Activated naive CD8-positive, alpha-beta T cell (primary cell): ENCODE results near the gene MANSC4.
"Not testable (repeated sequence)": the region's sequence is repeated elsewhere in the genome, so short reads cannot be mapped to it uniquely, and the experiment has no call there.

Source experiments
- H3K27ac Mint-ChIP-seq: one replicate; pipeline ENCODE4 v1.8.0; 2021; ENCODE audit warnings: mixed read lengths
- H3K27me3 Mint-ChIP-seq: one replicate; pipeline ENCODE4 v1.8.0; 2021; ENCODE audit warnings: mixed read lengths
- H3K36me3 Mint-ChIP-seq: one replicate; pipeline ENCODE4 v1.8.0; 2021; ENCODE audit warnings: mixed read lengths
- H3K4me1 Mint-ChIP-seq: one replicate; pipeline ENCODE4 v1.8.0; 2021; ENCODE audit warnings: low read depth, mixed read lengths
- H3K4me3 Mint-ChIP-seq: one replicate; pipeline ENCODE4 v1.8.0; 2021; ENCODE audit warnings: mild to moderate bottlenecking, mixed read lengths
- H3K9me3 Mint-ChIP-seq: one replicate; pipeline ENCODE4 v1.8.0; 2021; ENCODE audit warnings: low read depth, mixed read lengths

MANSC4 gene

GRCh38 chr12:27747111-27747820 lies 32.8 kb downstream of the MANSC4 start:
- Mint-ChIP-seq H3K4me3 (no peak overlapping the region), H3K9me3 (no peaks in the 10 kb centered on the region), H3K4me1 (peaks cover 3% of the 10 kb centered on the region), H3K27me3 (no peaks in the 10 kb centered on the region), H3K36me3 (peaks cover 12% of the 10 kb centered on the region), H3K27ac (peak overlapping the region; percentile 6)

GRCh38 chr12:27745734-27746133 lies 34.3 kb downstream of the MANSC4 start:
- not testable (repeated sequence) for H3K27me3 Mint-ChIP-seq, H3K4me1 Mint-ChIP-seq, H3K9me3 Mint-ChIP-seq, H3K27ac Mint-ChIP-seq, H3K4me3 Mint-ChIP-seq
- H3K36me3 Mint-ChIP-seq, result peaks cover 12% of the 10 kb centered on the region

GRCh38 chr12:27743601-27744000 lies 36.4 kb downstream of the MANSC4 start:
- Mint-ChIP-seq H3K9me3 (no peaks in the 10 kb centered on the region), H3K27me3 (no peaks in the 10 kb centered on the region), H3K36me3 (peaks cover 13% of the 10 kb centered on the region), H3K4me1 (peaks cover 10% of the 10 kb centered on the region), H3K4me3 (no peak overlapping the region), H3K27ac (no peak overlapping the region)

GRCh38 chr12:27734321-27734720 lies 45.7 kb downstream of the MANSC4 start:
- not testable (repeated sequence) for H3K27me3 Mint-ChIP-seq, H3K4me3 Mint-ChIP-seq, H3K4me1 Mint-ChIP-seq, H3K36me3 Mint-ChIP-seq, H3K27ac Mint-ChIP-seq, H3K9me3 Mint-ChIP-seq

GRCh38 chr12:27733791-27734190 lies 46.2 kb downstream of the MANSC4 start:
- Mint-ChIP-seq H3K4me1 (no peaks in the 10 kb centered on the region), H3K27me3 (no peaks in the 10 kb centered on the region), H3K27ac (no peak overlapping the region), H3K36me3 (peaks cover 9% of the 10 kb centered on the region), H3K9me3 (no peaks in the 10 kb centered on the region), H3K4me3 (no peak overlapping the region)

GRCh38 chr12:27733052-27733656 lies 46.9 kb downstream of the MANSC4 start:
- Mint-ChIP-seq H3K4me1 (no peaks in the 10 kb centered on the region), H3K27me3 (no peaks in the 10 kb centered on the region), H3K9me3 (no peaks in the 10 kb centered on the region), H3K27ac (no peak overlapping the region), H3K36me3 (peaks cover 9% of the 10 kb centered on the region), H3K4me3 (no peak overlapping the region)

GRCh38 chr12:27732281-27732680 lies 47.8 kb downstream of the MANSC4 start:
- H3K4me1 Mint-ChIP-seq, result no peaks in the 10 kb centered on the region
- H3K27me3 Mint-ChIP-seq, result no peaks in the 10 kb centered on the region
- no peak overlapping the region for H3K27ac Mint-ChIP-seq
- no peak overlapping the region for H3K4me3 Mint-ChIP-seq
- H3K9me3 Mint-ChIP-seq, result no peaks in the 10 kb centered on the region
- H3K36me3 Mint-ChIP-seq, result peaks cover 7% of the 10 kb centered on the region

GRCh38 chr12:27730097-27730588 lies 49.9 kb downstream of the MANSC4 start:
- Mint-ChIP-seq H3K27ac (no peak overlapping the region), H3K9me3 (no peaks in the 10 kb centered on the region), H3K4me1 (peaks cover 1% of the 10 kb centered on the region), H3K4me3 (no peak overlapping the region), H3K27me3 (no peaks in the 10 kb centered on the region), H3K36me3 (peaks cover 5% of the 10 kb centered on the region)

- no peaks in the 10 kb centered on the region for H3K27me3 Mint-ChIP-seq
- peaks cover 2% of the 10 kb centered on the region for H3K36me3 Mint-ChIP-seq
- no peak overlapping the region for H3K27ac Mint-ChIP-seq
- no peaks in the 10 kb centered on the region for H3K9me3 Mint-ChIP-seq
- no peak overlapping the region for H3K4me3 Mint-ChIP-seq
- peaks cover 8% of the 10 kb centered on the region for H3K4me1 Mint-ChIP-seq
Measured at GRCh38 chr12:27723212-27723611, 56.8 kb downstream of the MANSC4 start.
